GM19328 (cell line): ENCODE results near the gene TGFBI.

Experiments
- ATAC-seq: cut with Tn5 transposase; IDR thresholded peaks from one replicate; pipeline ENCODE4 v1.9.1; 2021; ENCODE audit warnings: mild to moderate bottlenecking, moderate library complexity; ENCODE audit not compliant: unreplicated experiment

TGFBI gene

GRCh38 chr5:136061630-136062365 is 33.0 kb downstream of the TGFBI start:
- ATAC-seq: no peak

GRCh38 chr5:136062366-136063274 is 33.8 kb downstream of the TGFBI start:
- ATAC-seq: peak; percentile 76

- ATAC-seq: no peak
Measured at GRCh38 chr5:136063778-136064465, 35.1 kb downstream of the TGFBI start.

DNA sequence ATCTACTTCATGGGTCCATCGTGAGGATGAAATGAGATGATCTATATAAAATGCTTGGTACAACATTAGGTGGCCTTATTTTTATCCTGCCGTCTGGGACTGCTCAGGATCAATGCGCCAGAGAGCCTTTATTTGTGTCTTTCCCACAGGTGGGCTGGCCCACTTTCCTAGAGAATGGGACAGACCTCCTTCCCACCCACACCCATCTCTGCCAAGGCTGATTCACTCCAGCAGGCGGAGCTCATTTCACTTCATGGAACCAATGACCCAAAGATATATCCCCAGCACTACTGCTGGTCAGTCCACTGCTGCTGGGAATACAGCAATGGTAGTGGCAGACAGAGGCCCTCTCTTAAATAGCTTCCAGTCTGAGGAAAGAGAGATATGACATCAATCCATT is 35.7 kb downstream of the TGFBI start:
- no peak for ATAC-seq

GRCh38 chr5:136065588-136065987 is 36.8 kb downstream of the TGFBI start:
- ATAC-seq: no peak

DNA sequence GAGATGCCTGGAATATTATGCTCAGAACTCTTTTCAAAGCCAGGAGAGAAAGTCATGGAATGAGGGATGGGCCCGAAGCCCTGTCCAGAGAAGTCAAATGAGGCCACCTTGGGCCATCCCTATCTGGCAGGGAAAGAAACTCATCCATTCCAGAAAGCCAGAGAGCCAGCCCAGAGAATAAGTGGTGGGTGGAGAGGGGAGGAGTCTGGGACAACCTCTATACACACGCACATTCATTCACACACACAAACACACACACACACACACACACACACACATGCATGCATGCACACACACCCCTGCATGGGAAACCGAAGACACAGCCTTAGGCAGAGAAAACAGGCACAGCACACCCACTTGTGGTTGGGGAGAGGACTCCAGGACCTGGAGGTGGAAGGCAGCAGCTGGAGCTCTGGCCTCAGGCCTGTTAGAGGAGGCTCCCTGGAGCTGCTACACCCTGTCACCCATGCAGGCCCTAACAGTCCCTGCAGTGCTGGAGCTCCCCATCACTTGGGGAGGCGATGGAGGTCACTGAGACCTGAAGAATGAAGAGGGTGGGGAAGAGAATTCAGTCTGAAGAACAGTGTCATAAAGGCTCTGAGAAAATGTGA is 38.0 kb downstream of the TGFBI start:
- ATAC-seq: no peak

GRCh38 chr5:136067422-136067821 is 38.6 kb downstream of the TGFBI start:
- no peak for ATAC-seq

- ATAC-seq: no peak
Measured at GRCh38 chr5:136070486-136071285, 41.9 kb downstream of the TGFBI start.

- ATAC-seq: peak; percentile 71
Measured at GRCh38 chr5:136073714-136074529, 45.1 kb downstream of the TGFBI start.

DNA sequence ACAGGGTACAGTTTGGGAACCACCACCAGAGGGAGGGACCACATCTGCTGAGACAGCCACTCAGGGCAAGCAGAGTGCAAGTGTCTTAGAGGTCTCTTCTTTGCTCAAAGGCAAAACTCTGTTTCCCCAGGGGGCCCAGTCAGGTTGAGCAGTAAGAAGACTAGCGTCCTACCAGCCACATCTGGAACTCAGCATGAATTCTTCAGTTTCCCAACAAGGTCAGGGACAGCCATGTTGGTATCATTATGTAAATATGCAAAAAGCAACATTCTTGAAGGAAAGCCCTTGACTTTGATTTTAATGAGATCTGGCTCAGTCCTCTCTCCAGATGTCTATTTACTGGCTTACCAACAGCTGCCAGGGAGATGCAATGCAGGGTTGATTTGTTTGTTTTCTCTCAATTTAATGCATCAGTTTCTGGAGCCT is 46.7 kb downstream of the TGFBI start:
- ATAC-seq: no peak

GRCh38 chr5:136076067-136076466 is 47.3 kb downstream of the TGFBI start:
- no peak for ATAC-seq

DNA sequence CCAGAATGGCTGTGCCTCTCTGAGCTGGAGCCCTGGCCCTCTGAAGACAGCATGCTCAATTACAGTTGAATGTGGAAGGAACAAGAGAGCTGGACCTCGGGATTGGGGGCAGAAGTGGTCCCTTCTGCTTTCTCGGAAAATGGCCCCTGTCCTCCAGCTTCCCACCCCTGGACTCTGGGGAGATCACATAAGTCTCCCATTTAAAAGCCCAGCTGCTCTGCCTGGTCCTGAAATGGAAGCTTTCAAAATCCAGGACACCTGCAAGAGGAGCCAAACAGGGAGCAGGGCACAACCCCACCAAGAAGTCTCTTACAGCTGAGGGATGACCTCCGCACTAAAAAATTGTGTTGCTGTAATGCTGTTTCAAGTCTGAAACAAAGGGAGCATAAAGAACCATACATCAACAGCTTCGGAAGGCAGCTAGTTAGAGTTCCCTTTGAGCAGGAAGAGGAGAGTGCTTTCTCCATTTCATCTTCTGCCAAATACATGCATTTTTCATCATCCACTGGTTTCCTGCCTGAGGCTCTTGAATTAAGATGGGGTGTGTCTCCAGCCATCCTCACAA is 48.2 kb downstream of the TGFBI start:
- ATAC-seq: no peak

GRCh38 chr5:136079195-136079985 is 50.6 kb downstream of the TGFBI start:
- no peak for ATAC-seq

GRCh38 chr5:136080113-136080482 is 51.3 kb downstream of the TGFBI start:
- ATAC-seq: peak; percentile 16

- peak; percentile 92 for ATAC-seq
Measured at GRCh38 chr5:136080483-136081216, 51.9 kb downstream of the TGFBI start.

- no peak for ATAC-seq
Measured at GRCh38 chr5:136081217-136081591, 52.4 kb downstream of the TGFBI start.

- ATAC-seq: no peak
Measured at GRCh38 chr5:136082390-136083193, 53.8 kb downstream of the TGFBI start.
